ENCODE measurements around the gene ITPKA. TPM values are rescaled to one million over a fixed set of nuclear protein-coding genes. Genes with fewer than 3 reads are reported as not detected.

ITPKA gene
- total RNA-seq, 1 donor from 2014 or later: 0.91 TPM

DNA sequence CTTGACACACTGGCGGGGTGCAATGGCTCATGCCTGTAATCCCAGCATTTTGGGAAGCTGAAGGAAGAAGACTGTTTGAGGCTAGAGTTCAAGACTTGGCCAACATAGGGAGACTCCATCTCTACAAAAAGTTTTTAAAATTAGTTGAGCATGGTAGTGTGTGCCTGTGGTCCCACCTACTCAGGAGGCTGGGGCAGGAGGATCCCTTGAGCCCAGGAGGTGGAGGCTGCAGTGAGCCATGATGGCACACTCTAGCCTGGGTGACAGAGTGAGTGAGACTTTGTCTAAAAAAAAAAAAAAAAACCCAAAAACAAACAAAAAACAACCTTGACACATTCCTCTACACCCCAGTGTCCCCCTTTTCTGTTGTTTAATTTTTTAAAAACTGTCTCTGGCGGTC is 4.0 kb upstream of the ITPKA start:
- intact Hi-C loops (cut with micrococcal nuclease): loop anchor here (5.0 kb wide), 1 partner anchor 68 kb away; the partner anchor contains the start of gene TYRO3

DNA sequence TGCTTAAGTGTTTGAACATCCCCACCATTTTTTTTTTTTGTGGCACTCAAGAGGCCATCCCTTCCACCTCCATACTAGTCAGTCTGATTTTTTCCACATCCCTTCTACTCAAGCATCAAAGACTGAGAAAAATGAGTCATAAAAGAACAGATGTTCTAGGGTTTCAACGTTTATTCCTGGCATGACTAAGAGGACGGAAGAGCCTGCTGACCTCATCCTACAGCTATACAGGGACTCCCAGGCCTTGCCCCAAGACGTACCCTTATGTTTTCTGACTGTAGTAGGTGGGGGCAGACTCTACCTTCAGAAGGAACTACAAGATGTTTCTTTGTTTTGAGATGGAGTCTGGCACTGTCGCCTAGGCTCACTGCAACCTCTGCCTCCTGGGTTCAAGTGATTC is 3.3 kb upstream of the ITPKA start:
- intact Hi-C loops (cut with micrococcal nuclease): loop anchor here (5.0 kb wide), 1 partner anchor 67 kb away; the partner anchor contains the start of gene TYRO3

DNA sequence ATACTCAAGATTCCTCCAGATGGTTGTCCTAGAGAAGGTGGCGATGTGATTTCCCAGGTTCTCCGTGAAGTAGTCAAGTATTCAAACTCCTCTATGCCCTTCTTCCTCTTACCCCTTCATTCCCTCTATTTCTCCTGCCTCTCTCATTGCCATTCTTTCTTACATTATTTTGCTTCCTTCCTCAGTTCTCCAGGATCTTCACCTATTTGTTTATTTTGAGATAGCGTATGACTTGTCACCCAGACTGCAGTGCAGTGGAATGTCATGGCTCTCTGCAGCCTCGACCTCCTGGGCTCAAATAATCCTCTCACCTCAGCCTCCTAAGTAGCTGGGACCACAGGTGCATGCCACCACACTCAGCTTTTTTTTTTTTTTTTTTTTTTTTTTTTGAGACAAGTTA is 1.8 kb upstream of the ITPKA start:
- intact Hi-C loops (cut with micrococcal nuclease): loop anchor here (5.0 kb wide), 1 partner anchor 65 kb away; the partner anchor contains the start of gene TYRO3

DNA sequence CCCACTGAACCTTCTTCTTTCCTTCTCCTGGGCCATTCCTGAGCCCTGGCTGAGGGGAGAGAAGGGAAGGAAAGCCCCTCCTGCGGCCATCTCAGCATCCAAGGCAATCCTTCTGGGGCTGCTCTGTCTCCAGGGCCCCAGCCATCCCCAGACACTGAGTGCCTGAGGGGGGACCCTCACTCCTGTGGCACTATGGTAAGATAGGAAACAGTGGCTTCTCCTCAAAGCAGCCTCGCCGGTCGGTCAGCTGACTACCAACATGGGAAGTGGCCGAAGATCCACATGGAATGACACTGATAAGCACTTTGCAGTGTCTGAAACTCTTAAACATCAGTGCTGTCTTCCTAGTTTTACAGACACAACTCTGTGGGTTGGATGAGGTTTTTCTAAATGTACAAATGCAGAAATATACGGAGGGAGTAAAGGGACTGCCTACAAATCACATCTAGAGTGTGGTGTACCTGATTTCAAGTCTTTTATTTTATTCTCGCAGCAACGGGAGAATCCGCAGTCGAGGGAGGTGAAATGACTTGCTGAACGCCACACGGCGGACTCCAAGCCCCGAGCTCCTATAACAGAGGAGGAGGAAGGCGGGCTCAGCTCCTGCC is 973 bp upstream of the ITPKA start:
- intact Hi-C loops (cut with micrococcal nuclease): loop anchor here (5.0 kb wide), 1 partner anchor 65 kb away; the partner anchor contains the start of gene TYRO3

DNA sequence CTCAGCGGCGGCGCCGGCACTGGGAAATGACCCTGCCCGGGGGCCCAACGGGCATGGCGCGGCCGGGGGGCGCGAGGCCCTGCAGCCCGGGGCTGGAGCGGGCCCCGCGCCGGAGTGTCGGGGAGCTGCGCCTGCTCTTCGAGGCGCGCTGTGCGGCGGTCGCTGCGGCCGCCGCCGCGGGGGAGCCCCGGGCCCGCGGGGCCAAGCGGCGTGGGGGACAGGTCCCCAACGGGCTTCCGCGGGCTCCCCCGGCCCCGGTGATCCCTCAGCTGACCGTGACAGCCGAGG is 172 bp downstream of the ITPKA start:
- intact Hi-C loops (cut with micrococcal nuclease): loop anchor here (5.0 kb wide), 1 partner anchor 63 kb away; the partner anchor contains the start of gene TYRO3

DNA sequence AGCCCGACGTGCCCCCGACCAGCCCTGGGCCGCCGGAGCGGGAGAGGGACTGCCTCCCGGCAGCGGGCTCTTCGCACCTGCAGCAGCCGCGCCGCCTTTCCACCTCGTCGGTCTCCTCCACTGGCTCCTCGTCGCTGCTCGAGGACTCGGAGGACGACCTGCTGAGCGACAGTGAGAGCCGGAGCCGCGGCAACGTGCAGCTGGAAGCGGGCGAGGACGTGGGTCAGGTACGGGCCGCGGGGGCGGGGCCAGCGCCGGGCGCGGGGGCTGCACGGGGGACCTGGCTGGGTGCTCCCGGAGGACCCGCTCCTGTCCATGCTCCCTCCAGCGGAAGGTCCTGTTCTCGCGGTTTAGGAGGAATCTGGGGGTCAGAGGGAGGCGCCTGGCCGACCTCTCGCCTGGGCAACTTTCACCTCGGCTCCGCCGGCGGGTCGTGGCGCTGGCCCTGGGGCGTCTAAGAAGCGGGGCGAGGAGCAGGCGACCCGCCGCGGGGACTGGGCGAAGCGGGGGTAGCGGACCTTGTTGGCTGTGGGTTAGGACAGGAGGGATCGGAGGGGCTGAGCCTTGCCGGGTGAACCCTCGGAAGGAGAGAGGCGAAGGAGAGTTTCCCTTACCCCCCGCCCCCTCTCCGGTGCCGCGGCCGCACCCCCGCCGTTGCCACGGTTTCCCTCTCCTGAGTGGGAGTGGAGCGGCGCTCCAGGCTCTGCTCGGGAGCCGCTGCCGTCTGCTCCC is 682 bp downstream of the ITPKA start:
- intact Hi-C loops (cut with micrococcal nuclease): loop anchor here (5.0 kb wide), 1 partner anchor 63 kb away; the partner anchor contains the start of gene TYRO3

DNA sequence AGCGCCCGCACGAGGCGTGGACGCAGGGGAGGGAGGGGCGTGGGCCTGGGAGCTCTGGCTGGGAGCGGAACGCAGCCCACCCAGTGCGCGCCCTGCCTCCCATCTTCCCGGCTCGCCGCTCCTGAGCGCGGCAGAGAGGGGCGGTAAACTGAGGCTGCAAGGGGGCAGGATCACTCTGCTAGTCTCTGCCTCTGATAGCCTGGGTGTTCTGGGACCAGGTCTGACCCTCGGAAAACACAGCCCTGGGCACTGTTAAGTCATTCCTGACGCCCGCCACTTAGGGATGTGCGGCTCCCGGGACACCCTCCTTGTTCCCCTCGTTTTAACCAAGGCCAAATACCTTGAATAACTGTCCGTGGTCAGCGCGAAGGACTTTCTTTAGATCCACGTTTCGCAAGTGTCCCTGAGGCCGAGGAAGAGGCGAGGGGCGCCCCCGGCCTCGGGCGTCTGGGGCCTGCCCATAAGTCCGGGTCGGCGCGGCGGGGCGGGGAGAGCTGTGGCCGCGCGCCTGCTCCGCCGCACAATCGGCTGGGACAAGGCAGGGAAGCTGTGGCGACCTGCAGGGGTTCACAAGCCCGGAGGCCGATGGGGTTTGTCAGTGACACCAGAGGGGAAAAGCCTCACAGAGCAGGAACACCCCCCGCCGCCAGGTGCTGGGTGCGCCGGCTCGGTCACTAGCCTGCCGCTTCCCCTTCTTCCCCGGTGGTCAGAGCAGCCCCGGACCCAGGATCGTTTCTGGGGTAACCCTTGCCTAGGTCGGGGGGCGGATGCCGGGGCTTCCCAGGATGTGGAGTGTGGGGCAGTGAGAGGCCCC is 1.5 kb downstream of the ITPKA start:
- intact Hi-C loops (cut with micrococcal nuclease): loop anchor here (5.0 kb wide), 1 partner anchor 62 kb away; the partner anchor contains the start of gene TYRO3

DNA sequence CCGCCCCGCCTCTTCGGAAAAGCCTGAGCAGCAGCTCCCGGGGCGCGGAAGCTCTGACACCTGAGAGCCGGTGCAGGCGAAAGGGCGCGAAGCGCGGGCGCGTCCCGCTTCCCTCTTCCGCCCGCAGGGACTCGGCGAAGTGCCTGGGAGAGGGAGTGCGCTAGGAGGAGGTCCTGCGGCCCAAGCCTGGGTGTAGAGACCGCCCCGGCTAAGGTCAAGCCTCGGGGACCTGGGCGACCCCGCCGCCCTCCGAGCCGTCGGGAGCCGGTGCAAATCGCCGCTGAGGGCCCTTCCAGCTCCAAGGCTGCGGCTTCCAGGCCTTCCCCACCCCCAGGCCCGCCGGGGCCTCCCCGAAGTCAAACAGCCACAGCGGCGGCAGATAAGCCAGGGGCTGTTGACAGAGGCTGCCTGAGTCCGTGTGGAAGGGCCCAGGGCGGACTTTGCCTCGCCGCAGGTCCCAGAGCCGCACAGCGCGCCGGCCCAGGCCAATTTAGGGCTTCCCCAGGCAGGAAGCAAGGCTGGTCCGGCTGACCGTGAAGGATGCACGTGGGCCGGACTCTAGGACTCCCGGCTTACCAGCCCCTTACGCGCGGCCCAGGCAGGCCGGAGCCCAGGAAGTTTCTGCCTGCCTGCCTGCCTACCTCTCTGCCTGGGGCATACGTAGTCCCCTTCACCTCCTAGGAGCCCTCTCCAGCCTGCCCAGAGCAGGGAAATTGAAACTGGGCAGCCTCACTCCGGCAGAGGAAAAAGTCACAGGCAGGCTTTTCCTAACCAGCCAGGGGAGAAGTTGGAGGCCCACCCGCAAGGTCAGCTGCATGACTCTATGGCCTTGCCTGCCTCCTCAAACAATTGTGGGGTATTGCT is 2.3 kb downstream of the ITPKA start:
- intact Hi-C loops (cut with micrococcal nuclease): no loop called here

DNA sequence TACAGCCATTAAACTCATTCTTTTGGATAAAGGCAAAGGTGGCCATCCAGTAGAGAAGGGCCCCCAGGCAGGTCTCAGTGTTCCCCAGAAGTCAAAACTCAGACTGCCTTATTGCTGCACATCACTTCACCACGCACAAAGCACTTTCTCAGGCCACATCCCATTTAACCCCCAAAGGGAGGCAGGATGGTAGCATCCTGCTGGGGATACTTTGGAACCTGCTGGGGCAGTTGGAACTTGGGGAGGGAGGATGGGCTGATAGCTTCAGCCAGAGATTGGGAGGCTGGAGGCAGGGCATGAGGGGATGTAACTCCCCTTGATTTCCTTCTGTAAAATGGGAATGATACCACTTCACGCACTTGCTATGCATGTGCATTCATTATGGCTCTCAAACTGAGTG is 5.0 kb downstream of the ITPKA start:
- intact Hi-C loops (cut with micrococcal nuclease): no loop called here

DNA sequence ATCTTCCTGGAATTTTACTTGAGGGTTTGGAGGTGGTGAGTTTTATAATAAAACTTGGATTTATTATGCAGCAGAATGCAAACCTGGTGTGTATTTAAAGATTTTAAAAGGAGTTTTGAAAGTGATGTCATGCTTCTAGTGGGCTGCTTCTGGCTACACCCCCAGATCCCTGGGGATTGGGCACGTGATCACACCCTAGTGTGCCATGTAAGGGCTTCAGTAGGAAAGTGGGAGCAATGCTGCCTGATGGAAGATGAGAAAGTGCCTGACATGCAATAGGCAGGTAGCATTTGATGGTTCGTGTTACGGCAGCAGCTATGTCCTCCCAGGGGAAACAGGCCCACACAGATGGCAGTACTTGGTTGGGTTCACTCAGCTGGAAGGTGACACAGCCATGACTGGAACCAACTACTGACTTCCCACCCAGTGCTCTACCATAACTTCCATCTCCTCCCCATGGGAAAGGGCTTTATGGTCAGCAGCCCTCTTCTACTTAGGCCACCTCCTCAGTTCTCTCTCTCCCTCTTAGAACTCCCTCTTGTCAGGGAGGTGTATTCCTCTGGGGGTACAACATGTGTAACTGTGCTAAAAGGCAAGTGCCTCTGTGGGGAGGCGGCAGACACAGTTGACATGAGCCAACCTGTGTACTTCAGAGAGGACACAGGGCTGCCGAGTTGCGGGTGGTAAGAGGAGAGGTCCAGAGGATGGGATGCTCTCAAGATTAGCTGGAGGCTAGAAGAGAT is 5.6 kb downstream of the ITPKA start:
- intact Hi-C loops (cut with micrococcal nuclease): no loop called here

DNA sequence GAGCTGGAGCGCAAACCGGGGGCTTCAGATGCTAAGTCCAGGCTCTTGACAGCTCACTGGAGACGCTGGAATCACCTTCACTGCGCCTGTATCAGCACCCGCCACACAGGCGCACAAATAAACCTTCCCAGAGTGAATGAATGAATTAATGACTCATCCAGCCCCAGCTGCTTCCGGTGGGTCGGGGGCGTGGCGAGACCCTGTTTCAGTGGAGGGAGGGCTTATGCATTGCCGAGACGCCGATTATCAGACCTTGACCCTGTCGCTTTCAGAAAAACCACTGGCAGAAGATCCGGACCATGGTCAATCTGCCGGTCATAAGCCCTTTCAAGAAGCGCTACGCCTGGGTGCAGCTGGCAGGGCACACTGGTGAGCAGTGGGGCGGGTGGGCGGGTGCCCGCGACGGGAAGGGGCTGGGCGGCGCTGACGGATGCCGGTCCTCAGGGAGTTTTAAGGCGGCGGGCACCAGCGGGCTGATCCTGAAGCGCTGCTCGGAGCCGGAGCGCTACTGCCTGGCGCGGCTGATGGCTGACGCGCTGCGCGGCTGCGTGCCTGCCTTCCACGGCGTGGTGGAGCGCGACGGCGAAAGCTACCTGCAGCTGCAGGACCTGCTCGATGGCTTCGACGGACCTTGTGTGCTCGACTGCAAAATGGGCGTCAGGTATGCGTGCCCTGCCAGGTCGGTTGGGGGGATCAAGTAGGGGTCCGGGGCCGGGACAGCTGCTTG is 7.7 kb downstream of the ITPKA start:
- intact Hi-C loops (cut with micrococcal nuclease): no loop called here

DNA sequence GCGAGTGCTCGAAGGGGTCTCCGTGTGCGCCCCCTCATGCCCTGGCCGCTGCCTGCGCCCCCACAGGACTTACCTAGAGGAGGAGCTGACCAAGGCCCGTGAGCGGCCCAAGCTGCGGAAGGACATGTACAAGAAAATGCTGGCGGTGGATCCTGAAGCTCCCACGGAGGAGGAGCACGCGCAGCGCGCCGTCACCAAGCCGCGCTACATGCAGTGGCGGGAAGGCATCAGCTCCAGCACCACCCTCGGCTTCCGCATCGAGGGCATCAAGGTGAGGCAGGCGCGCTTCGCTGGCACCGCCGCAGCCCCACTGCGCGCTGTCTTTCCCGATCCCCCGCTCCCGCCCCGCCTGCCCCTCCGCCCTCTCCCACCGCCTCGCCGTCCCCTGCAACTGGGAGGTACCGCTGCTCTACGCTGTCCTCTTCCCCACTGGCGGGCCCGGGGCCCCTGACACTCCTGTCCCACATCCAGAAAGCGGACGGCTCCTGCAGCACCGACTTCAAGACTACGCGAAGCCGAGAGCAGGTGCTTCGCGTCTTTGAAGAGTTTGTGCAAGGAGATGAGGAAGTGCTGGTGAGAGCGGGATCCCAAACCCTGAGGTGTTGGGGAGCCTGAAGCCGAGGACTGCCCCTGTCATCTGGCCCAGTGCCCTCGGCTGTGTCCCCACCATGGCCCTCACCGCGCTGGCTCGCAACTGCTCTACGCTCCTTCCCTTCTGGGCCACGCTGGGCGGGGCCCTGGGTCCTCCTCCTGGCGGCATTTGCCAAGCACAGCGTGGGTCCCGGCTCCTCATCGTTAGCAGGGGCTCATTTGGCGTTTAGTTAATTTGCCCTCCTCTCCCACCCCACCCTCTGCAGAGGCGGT is 8.5 kb downstream of the ITPKA start:
- intact Hi-C loops (cut with micrococcal nuclease): no loop called here

DNA sequence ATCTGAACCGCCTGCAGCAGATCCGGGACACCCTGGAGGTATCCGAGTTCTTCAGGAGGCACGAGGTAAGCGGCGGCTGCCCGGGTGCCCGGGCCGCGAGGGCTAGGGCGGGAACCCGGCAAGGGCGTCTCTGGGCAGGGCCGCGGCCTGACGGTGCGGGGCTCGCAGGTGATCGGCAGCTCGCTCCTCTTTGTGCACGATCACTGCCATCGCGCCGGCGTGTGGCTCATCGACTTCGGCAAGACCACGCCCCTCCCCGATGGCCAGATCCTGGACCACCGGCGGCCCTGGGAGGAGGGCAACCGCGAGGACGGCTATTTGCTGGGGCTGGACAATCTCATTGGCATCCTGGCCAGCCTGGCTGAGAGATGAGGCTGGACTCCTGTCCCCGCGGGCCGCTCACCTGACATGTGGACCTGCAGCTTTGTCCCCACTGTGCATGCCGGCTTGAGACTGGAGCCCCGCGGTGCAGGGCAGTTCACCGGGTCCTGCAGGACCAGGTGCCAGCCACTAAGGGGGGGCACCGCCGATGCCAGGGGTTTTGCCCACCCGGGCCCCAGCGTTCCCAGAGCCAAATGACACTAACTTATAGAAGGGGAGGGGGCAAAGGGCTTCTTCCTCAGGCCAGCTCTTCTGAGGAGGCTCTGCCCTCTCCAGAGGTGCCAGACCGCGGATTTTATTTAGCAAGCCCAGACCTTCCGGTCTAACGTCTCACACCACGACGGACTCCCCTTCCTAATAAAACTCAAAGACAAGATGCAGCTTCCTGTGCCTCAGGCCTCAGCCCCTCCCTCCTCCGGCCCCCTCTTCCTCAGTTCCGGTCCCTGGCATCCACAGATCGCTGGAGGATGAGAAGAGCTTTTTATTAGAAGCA is 9.4 kb downstream of the ITPKA start:
- intact Hi-C loops (cut with micrococcal nuclease): no loop called here

DNA sequence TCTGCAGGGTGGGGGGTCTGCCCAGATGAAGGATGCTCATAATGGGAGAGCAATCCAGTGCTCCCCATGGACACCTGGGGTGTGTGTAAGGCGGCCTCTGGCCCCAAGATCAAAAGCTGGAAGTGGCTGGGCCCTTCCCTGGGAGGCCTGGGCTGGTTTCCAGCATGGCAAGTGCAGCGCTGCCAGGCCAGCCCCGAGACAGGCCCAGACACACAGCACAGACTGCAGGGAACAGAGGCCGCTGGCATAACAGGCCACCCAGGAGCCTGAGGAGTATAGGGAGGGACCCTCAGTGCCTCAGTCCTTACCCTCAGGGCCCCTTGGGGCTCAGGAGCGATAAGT is 10.0 kb downstream of the ITPKA start:
- intact Hi-C loops (cut with micrococcal nuclease): no loop called here

DNA sequence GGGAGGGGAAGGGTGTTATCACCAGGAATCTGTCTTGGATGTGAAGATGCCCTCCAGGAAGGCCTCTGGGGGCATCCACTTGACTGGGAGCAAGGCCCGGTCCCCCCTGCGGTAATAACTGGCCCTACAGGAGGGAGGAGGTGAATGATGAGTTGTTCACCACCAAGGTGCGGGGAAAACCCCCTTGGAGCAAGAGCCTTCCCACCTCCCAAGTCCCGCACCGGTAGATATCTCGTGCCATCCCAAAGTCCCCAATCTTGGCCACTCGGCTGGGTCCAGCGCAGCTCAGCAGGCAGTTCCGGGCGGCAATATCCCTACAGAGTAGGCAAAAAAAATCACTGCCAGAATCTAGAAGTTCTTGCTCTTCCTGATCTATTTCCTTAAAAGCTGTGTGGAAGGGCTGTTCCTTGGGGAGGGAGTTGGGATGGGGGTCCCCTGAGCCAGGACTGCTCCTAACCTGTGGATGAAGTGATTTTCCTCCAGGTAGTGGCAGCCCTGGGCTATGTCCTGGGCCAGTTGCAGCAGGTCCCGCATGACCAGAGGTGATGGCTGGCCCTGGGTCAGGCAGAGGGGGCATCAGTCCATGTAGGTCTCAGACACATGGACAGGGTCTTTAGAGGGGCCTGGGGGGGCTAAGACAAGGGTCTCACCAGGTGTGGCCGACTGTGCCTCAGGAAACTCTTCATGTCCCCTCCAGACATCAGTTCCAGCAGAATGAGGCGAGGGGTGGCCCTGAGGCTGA is 11.2 kb downstream of the ITPKA start:
- intact Hi-C loops (cut with micrococcal nuclease): no loop called here

DNA sequence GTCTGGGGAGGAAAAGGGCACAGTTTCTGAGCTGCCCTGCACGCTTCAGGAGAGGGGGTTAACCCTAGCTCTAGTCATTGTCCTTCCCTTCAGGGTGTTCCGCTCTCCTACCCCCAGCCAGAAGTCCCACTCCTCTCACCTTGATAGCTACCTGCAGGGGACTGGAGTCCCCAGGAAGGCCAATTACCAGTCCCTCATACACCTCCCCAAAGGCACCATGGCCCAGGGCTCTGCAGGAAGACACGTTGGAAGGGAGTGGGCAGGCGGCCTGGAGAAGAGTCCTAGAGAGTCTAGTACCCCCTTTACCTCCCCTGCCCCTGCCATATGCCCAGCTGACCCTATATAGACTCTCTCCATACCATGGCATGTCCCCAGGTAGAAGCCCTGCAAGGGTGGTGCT is 12.1 kb downstream of the ITPKA start:
- intact Hi-C loops (cut with micrococcal nuclease): no loop called here

DNA sequence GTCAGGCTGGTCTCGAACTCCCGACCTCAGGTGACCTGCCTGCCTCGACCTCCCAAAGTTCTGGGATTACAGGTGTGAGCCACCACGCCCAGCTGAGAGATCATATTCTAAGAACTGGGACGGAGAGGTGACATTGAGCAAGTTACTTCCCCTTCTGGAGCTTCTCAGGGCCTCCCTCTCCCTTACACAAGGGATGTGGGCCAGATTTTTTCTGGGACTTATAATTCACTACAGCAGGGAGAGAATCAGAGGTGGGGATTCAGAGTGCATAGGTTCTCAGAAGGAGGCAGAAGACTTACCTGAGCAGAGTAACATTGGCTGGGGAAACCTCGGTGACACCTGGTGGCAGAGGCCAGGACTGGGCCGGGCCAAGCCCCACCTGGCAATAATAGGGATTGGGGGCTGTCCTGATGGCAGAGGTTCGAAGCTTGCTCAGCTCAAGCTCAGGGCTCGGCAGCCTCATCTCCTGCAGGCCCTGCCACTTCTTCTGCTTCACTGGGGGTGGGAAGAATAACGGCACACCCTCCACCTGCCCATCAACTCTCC is 13.2 kb downstream of the ITPKA start:
- intact Hi-C loops (cut with micrococcal nuclease): no loop called here

All from T-helper 2 cell treated with Interferon-gamma antibody and Interleukin-4, amounts not matched to agents 100 ng/mL and 5 ng/mL, for 36 hours (primary cell).